Prostate gland (tissue), 2 donors: Measurements from ENCODE around the gene COL5A1.

ENCODE experiments used
- POLR2A ChIP-seq: fragments of 450-650 bp; IDR thresholded peaks from one replicate; pipeline ENCODE4 v1.6.1; 2016; ENCODE audit warnings: antibody characterized with exemption, mild to moderate bottlenecking
- TF ChIP-seq, protein P1 (sequence below), 4 experiments: fragments of 200-600 bp in 2 of 4; fragments of 450-650 bp in 2 of 4; sonication (generic) in 2 of 4; IDR thresholded peaks; 1 replicate in 3 of 4; 2 replicates in 1 of 4; pipeline ENCODE4 v1.5.1; 2016 to 2019; ENCODE audit warnings: antibody characterized with exemption in 4 of 4, mild to moderate bottlenecking in 2 of 4, moderate library complexity in 2 of 4

- no peak for TF ChIP-seq POLR2A
- TF ChIP-seq, protein P1, sequence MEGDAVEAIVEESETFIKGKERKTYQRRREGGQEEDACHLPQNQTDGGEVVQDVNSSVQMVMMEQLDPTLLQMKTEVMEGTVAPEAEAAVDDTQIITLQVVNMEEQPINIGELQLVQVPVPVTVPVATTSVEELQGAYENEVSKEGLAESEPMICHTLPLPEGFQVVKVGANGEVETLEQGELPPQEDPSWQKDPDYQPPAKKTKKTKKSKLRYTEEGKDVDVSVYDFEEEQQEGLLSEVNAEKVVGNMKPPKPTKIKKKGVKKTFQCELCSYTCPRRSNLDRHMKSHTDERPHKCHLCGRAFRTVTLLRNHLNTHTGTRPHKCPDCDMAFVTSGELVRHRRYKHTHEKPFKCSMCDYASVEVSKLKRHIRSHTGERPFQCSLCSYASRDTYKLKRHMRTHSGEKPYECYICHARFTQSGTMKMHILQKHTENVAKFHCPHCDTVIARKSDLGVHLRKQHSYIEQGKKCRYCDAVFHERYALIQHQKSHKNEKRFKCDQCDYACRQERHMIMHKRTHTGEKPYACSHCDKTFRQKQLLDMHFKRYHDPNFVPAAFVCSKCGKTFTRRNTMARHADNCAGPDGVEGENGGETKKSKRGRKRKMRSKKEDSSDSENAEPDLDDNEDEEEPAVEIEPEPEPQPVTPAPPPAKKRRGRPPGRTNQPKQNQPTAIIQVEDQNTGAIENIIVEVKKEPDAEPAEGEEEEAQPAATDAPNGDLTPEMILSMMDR (IDR thresholded peaks at IDR 0.05), result no peak
Measured at GRCh38 chr9:134775081-134775951, 133.7 kb downstream of the COL5A1 start.
